ENCODE data around the gene PFKL.

- TF ChIP-seq CTCF (conservative IDR thresholded peaks at IDR 0.05) = no peak
- no peak for TF ChIP-seq EZH2 (IDR thresholded peaks at IDR 0.05; ENCODE audit: low read depth)
Measured at GRCh38 chr21:44293551-44294231, 6.2 kb upstream of the PFKL start.

All from PC-9 (cell line).